Measurements from ENCODE around the gene IMMP2L. TPM values are rescaled to one million over a fixed set of nuclear protein-coding genes. Genes with fewer than 3 reads are reported as not detected.
A peak's percentile ranks its signal among the peaks of the same experiment; 100 is the strongest.

The IMMP2L gene
- total and polyA plus RNA-seq, 2 of the 13 experiments (the other 11 are each of a cell fraction or from before 2014, with no cell fraction given): 7.8 to 16.9 TPM

DNA sequence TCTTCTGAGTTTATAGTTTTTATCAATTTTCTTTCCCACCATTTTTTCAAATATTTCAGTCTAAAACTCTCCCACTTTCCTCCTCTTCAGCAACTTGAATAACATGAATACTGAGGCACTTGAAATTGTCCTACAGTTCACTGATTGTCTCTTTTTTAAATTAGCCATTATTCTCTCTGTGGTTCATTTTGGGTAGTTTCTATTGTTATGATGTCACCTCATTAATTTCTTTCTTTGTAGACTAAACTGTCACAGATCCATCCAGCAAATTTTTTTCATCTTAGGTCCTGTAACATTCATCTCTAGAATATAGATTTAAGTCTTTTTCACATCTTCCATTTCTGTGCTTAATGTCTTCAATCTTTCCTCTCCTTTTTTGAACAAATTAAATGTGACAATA, 326.6 kb downstream of the IMMP2L start:
- no peak for ATAC-seq
- H4K20me1 ChIP-seq (ENCODE audit: insufficient read depth, low read length): no peaks in the 10 kb centered on the region
- POLR2A ChIA-PET: no interaction called here
- no peak overlapping the region for H3K4me2 ChIP-seq (ENCODE audit: low read depth, low read length)
- H3K4me1 ChIP-seq (ENCODE audit: insufficient read depth, low read length): no peaks in the 10 kb centered on the region
- TF ChIP-seq ZFP62 (CRISPR knock-in tag; IDR thresholded peaks at IDR 0.05) (no peak), ZNF776 (CRISPR knock-in tag; IDR thresholded peaks at IDR 0.05) (no peak), ZNF772 (CRISPR knock-in tag; IDR thresholded peaks at IDR 0.05) (no peak), ATF7 (IDR thresholded peaks at IDR 0.05) (0 out of 2 replicates have a peak, but pooled peaks have one; percentile 8), ATF7 (CRISPR knock-in tag; IDR thresholded peaks at IDR 0.05) (no peak), MYC (CRISPR knock-in tag; IDR thresholded peaks at IDR 0.05; ENCODE audit: borderline replicate concordance) (no peak)
- TF ChIP-seq, protein P1, sequence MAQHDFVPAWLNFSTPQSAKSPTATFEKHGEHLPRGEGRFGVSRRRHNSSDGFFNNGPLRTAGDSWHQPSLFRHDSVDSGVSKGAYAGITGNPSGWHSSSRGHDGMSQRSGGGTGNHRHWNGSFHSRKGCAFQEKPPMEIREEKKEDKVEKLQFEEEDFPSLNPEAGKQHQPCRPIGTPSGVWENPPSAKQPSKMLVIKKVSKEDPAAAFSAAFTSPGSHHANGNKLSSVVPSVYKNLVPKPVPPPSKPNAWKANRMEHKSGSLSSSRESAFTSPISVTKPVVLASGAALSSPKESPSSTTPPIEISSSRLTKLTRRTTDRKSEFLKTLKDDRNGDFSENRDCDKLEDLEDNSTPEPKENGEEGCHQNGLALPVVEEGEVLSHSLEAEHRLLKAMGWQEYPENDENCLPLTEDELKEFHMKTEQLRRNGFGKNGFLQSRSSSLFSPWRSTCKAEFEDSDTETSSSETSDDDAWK (CRISPR knock-in tag; IDR thresholded peaks at IDR 0.05): no peak
- TF ChIP-seq, protein P2, sequence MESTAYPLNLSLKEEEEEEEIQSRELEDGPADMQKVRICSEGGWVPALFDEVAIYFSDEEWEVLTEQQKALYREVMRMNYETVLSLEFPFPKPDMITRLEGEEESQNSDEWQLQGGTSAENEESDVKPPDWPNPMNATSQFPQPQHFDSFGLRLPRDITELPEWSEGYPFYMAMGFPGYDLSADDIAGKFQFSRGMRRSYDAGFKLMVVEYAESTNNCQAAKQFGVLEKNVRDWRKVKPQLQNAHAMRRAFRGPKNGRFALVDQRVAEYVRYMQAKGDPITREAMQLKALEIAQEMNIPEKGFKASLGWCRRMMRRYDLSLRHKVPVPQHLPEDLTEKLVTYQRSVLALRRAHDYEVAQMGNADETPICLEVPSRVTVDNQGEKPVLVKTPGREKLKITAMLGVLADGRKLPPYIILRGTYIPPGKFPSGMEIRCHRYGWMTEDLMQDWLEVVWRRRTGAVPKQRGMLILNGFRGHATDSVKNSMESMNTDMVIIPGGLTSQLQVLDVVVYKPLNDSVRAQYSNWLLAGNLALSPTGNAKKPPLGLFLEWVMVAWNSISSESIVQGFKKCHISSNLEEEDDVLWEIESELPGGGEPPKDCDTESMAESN (CRISPR knock-in tag; conservative IDR thresholded peaks at IDR 0.05): no peak
- H2AFZ ChIP-seq (ENCODE audit: low read length): no peak overlapping the region
- H3K9ac ChIP-seq (ENCODE audit: insufficient read depth, low read depth, low read length): no peak overlapping the region
- no peaks in the 10 kb centered on the region for H3K79me2 ChIP-seq (ENCODE audit: insufficient read depth, low read length)
- CTCF ChIA-PET (ENCODE audit: low intra/inter-chr PET ratio, low total read pairs): no interaction called here
- intact Hi-C loops (cut with micrococcal nuclease; ENCODE audit: unreplicated experiment): no loop called here
- DNase-seq (ENCODE audit: low spot score): no peak
- no peaks in the 10 kb centered on the region for H3K36me3 ChIP-seq (replicated peaks in 1 of 2; ENCODE audit: control insufficient read depth in 1 of 2, insufficient read depth in 2 of 2, low read length in 2 of 2)
- H3K27ac ChIP-seq (ENCODE audit: extremely low read length, insufficient read depth, low read length): no peak overlapping the region
- no peaks in the 10 kb centered on the region for H3K9me3 ChIP-seq (ENCODE audit: low read length)
- in situ Hi-C loops (cut with HindIII; ENCODE audit: extremely low pct_ligation_motif_present, low pct_unique_long_range_greater_than_20kb): no loop called here
- no peaks in the 10 kb centered on the region for H3K27me3 ChIP-seq (ENCODE audit: control insufficient read depth in 1 of 2, insufficient read depth in 2 of 2, low read length in 2 of 2)
- no peak for FAIRE-seq
- no peak overlapping the region for H3K4me3 ChIP-seq (replicated peaks in 1 of 3; ENCODE audit: insufficient read depth in 1 of 3, low read depth in 2 of 3, low read length in 3 of 3)
- no TSS peak for BruUV-seq (replicated peaks)

Data from HepG2 (cell line).